Activated CD8-positive, alpha-beta T cell treated with anti-CD3 and anti-CD28 coated beads, Interleukin-2, amount 10 ng/mL, durations not matched to agents 7 days and 5 days (primary cell): ENCODE measurements around the gene MTCH1. TPM values are rescaled to one million over a fixed set of nuclear protein-coding genes. Genes with fewer than 3 reads are reported as not detected.

Experiments
- ATAC-seq: fragments of 150-1000 bp; cut with Tn5 transposase; one replicate; pipeline ENCODE4 v1.10.0; 2021; ENCODE audit warnings: moderate library complexity
- CTCF ChIA-PET: fragments of 350-600 bp; sonication (Branson Sonifier 250); formaldehyde crosslinking; loops from one replicate; lab custom pipeline; 2021; ENCODE audit warnings: antibody characterized with exemption; lab: Charles Lee
- POLR2A ChIA-PET: fragments of 350-600 bp; sonication (Branson Sonifier 250); formaldehyde crosslinking; loops from one replicate; lab custom pipeline; 2021; ENCODE audit warnings: antibody characterized with exemption; lab: Charles Lee
- DNase-seq: peaks from one replicate; pipeline ENCODE4 v3.0.0-alpha.2; 2020
- H3K27ac Mint-ChIP-seq: one replicate; pipeline ENCODE4 v1.8.0; 2021; ENCODE audit warnings: mild to moderate bottlenecking, mixed read lengths
- H3K27me3 Mint-ChIP-seq: one replicate; pipeline ENCODE4 v1.8.0; 2021; ENCODE audit warnings: low read depth, mixed read lengths
- H3K36me3 Mint-ChIP-seq: one replicate; pipeline ENCODE4 v1.8.0; 2021; ENCODE audit warnings: low read depth, mixed read lengths
- H3K4me1 Mint-ChIP-seq: one replicate; pipeline ENCODE4 v1.8.0; 2021; ENCODE audit warnings: low read depth, mixed read lengths
- H3K4me3 Mint-ChIP-seq: one replicate; pipeline ENCODE4 v1.8.0; 2021; ENCODE audit warnings: mild to moderate bottlenecking, mixed read lengths
- H3K9me3 Mint-ChIP-seq: one replicate; pipeline ENCODE4 v1.8.0; 2022; ENCODE audit warnings: mixed read lengths; ENCODE audit not compliant: insufficient read depth
- total RNA-seq, 2 experiments: library from RNA; stranded (reverse); gene quantifications; one replicate each; pipeline ENCODE4 v1.2.3, GENCODE V29; 2021

Gene MTCH1
- total RNA-seq, 2 experiments from 2014 or later = 117 to 122 TPM

DNA sequence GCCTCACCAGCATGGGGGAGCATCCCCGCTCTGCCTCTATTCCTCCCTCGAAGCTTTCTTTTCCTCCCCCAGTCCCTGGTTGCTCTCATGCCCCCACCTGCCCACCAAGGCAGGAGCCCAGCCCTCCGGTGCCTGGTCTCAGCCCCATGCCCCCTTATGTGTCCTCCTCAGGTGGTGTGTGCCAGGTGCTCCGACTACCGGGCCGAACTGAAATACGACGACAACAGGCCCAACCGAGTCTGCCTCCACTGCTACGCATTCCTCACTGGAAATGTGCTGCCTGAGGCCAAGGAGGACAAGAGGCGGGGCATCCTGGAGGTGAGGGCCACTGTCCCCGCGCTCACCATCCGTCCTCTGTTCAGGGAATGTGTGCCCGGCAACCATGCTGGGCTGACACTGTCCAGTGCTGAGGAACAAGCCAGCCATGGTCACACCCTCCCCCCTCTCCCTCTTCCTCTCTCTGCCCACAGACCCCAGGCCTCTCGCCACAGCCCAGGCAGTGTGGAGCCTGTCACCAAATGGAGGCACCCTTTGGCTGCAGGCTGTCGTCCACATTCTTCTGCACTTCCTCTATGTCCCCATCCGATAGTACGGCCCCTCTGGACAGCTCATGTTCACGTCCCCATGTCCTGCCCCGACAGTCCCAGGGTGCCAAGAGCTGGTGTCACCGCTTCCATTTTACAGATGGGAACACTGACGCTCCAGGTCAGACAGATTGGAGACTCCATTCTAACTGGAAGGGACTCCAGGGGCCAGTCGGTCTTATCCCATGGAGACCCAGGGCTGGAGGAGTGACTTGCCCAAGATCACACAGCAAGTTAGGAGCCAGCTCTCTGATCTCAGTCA, 39.8 kb upstream of the MTCH1 start:
- Mint-ChIP-seq H3K4me1 (peaks cover 94% of the 10 kb centered on the region), H3K36me3 (peaks cover 28% of the 10 kb centered on the region), H3K27me3 (no peaks in the 10 kb centered on the region), H3K27ac (peak overlapping the region; percentile 70), H3K4me3 (no peak overlapping the region), H3K9me3 (peaks cover 4% of the 10 kb centered on the region)
- ChIA-PET CTCF (interaction anchor here (0.7 to 20.0 kb wide), 7 partner anchors 16 to 182 kb away, joined by 3 to 769 read pairs (median 5); partner anchors contain the start of gene PIM1), POLR2A (interaction anchor here (1.0 to 15.0 kb wide), 5 partner anchors 8 to 157 kb away, joined by 3 to 330 read pairs (median 3); partner anchors contain the start of genes FGD2 and PIM1)
- ATAC-seq (no peak), DNase-seq (no peak)

DNA sequence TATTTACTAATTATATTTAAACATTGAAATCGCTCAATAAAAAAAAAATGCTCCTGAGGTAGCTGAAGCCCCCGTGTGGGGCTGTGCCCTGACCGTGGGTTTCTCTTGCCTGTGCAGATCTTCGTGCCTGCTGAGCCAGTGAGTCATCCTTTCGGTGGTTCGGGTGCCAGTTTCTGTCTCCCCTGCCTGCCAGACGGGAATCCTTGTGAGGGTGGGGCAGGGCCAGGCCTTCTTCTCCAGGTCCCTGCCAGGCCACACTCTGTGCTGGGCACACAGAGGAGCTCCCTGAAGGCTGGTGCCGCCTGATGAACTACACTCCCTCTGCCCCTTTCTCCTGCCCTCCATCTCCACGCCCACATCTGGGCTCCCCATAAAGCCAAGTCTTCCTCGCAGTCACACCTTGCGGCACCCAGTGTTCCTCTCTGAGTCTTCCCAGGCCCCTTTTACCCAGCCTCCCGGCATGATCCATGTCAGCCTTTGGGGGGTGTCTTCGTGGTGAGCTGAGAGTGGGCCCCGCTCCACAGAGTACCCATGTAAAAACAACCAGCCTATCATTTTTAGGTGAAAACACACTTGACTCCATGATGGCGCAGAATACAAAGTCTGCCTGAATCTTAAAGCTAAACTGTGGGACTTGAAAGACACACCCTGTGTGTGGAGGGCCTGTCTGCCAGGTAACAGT, 38.8 kb upstream of the MTCH1 start:
- Mint-ChIP-seq H3K27me3 (no peaks in the 10 kb centered on the region), H3K27ac (peak overlapping the region; percentile 84), H3K36me3 (peaks cover 22% of the 10 kb centered on the region), H3K4me3 (no peak overlapping the region), H3K4me1 (peaks cover 92% of the 10 kb centered on the region), H3K9me3 (no peaks in the 10 kb centered on the region)
- ChIA-PET POLR2A (interaction anchor here (0.9 to 15.0 kb wide), 7 partner anchors 9 to 184 kb away, joined by 3 to 330 read pairs (median 3); partner anchors contain the start of genes FGD2 and PIM1), CTCF (interaction anchor here (0.7 to 20.0 kb wide), 6 partner anchors 9 to 183 kb away, joined by 3 to 769 read pairs (median 256); partner anchors contain the start of gene PIM1)
- DNase-seq (no peak), ATAC-seq (no peak)

DNA sequence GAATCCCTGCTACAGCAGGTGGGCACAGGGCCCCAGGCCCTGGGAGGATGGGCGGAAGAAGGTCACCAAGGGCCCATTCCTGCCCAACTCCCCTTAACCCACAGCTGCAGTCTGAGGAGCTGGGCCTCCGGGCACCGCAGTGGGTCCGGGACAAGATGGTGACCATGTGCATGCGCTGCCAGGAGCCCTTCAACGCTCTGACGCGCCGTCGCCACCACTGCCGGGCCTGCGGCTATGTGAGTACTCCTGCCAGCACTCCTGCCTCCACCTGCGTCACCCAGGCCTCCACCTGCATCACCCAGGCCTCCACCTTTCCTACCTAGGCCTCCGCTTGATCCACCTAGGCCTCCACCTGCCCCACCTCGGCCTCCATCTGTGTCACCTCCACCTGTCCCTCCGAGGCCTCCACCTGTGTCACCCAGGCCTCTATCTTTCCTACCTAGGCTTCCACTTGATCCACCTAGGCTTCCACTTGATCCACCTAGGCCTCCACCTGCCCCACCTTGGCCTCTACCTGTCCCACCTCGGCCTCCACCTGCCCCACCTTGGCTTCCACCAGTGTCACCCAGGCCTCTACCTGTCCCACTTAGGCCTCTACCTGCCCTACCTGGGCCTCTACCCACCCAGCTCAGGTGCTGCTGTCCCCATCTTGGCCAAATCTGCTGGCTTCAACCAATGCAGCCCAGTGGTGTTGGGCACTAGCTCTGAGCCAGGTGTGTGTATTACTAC, 36.3 kb upstream of the MTCH1 start:
- ChIA-PET POLR2A (interaction anchor here (0.6 to 15.0 kb wide), 8 partner anchors 12 to 200 kb away, joined by 3 to 330 read pairs (median 8); partner anchors contain the start of gene PIM1), CTCF (interaction anchor here (0.8 to 20.0 kb wide), 35 partner anchors 9 to 302 kb away, joined by 3 to 769 read pairs (median 4); partner anchors contain the start of genes C6orf89, PIM1, PPIL1 and TBC1D22B)
- H3K4me3 Mint-ChIP-seq = no peak overlapping the region
- H3K27me3 Mint-ChIP-seq = no peaks in the 10 kb centered on the region
- no peaks in the 10 kb centered on the region for H3K9me3 Mint-ChIP-seq
- DNase-seq (no peak), ATAC-seq (no peak)
- H3K4me1 Mint-ChIP-seq = peaks cover 92% of the 10 kb centered on the region
- peak overlapping the region; percentile 84 for H3K27ac Mint-ChIP-seq
- peaks cover 15% of the 10 kb centered on the region for H3K36me3 Mint-ChIP-seq

DNA sequence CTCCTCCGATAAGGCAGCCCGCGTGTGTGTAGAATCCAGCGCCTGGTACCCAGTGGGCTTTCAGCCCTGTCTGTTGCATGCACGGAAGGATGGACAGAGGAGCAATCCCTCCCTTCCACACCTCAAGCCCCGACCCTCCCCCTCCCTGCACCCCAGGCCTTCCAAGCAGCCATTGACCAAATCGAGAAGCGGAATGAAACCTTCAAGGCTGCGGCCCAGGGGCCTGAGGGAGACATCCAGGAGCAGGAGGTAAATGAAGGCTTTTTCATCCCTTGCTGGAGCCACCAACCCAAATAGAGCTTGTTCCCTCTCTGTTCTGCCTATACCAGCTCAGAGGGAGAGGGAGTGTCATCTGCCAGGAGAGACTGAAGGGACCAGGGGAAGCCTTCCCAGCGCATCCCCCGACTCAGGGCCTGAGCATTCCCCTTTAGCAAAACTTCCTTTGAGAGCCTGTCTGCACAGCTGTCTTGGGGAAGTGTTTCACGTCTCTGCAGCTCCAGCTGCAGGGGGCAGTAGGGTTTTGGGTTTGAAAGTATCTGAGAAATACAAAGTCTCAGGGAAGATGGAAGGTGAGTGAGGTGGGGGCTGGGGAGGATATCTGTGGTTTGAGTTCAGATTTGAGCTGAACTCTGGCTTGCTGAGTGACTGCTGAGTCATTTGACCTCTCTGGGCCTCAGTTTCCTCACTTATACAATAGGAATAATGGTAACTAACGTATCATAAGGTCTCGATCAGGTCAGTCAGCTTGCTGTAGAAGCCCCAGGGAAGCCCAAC, 35.5 kb upstream of the MTCH1 start:
- no peaks in the 10 kb centered on the region for H3K27me3 Mint-ChIP-seq
- peaks cover 15% of the 10 kb centered on the region for H3K36me3 Mint-ChIP-seq
- no peaks in the 10 kb centered on the region for H3K9me3 Mint-ChIP-seq
- peaks cover 87% of the 10 kb centered on the region for H3K4me1 Mint-ChIP-seq
- peak; percentile 45 for ATAC-seq
- no peak overlapping the region for H3K4me3 Mint-ChIP-seq
- ChIA-PET CTCF (interaction anchor here (0.7 to 20.0 kb wide), 36 partner anchors 10 to 411 kb away, joined by 3 to 769 read pairs (median 4); partner anchors contain the start of genes C6orf89, PIM1, PPIL1 and TBC1D22B), POLR2A (interaction anchor here (0.6 to 15.0 kb wide), 6 partner anchors 13 to 187 kb away, joined by 3 to 330 read pairs (median 14); partner anchors contain the start of gene PIM1)
- peak overlapping the region; percentile 79 for H3K27ac Mint-ChIP-seq
- peak; percentile 91 for DNase-seq

DNA sequence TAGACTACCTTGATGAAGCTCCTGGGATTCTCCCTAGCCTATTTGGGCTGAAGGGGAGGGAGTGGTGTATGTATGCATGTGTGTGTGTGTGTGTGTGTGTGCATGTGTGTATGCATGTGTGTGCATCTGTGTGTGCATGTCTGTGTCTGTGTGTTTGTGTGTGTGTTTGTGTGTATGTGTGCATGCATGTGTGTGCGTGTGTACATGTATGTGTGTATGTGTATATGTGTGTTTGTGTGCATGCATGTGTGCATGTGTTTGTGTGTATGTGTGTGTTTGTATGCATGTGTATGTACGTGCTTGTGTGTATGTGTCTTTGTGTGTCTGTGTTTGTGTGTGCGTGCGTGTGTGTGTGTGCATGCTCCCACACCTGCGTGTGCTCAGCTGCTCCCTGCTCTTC, 34.8 kb upstream of the MTCH1 start:
- Mint-ChIP-seq H3K27ac (peak overlapping the region; percentile 79), H3K27me3 (no peaks in the 10 kb centered on the region), H3K4me3 (no peak overlapping the region), H3K4me1 (peaks cover 79% of the 10 kb centered on the region), H3K36me3 (peaks cover 15% of the 10 kb centered on the region), H3K9me3 (no peaks in the 10 kb centered on the region)
- DNase-seq = no peak
- CTCF ChIA-PET = interaction anchor here (0.7 to 20.0 kb wide), 22 partner anchors 11 to 411 kb away, joined by 3 to 769 read pairs (median 20); partner anchors contain the start of genes C6orf89, PIM1 and PPIL1
- POLR2A ChIA-PET = interaction anchor here (1.3 to 15.0 kb wide), 3 partner anchors 29 to 188 kb away, joined by 23 to 330 read pairs (median 87); partner anchors contain the start of gene PIM1
- ATAC-seq = no peak

DNA sequence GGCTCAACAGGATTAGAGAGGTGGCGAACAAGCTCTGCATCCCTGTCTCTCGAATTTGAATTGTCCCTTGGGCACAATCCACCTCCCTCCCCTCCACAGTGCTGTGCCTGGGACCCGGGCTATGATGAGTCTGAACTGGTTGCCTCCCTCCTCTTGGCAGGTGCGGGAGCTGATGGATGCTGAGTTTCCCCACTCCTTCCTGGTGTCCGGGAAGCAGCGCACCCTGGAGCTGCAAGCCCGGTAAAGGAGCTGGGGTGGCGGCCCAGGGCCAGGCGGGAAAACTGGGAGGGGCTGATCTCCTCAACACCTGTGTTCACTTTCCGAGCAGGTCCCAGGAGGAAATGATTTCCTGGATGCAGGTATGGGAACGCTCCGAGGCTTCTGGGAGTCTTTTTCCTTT, 34.4 kb upstream of the MTCH1 start:
- H3K27me3 Mint-ChIP-seq = no peaks in the 10 kb centered on the region
- ATAC-seq = no peak
- DNase-seq = no peak
- H3K4me3 Mint-ChIP-seq = no peak overlapping the region
- peak overlapping the region; percentile 62 for H3K27ac Mint-ChIP-seq
- H3K4me1 Mint-ChIP-seq = peaks cover 75% of the 10 kb centered on the region
- ChIA-PET POLR2A (interaction anchor here (1.1 to 15.0 kb wide), 4 partner anchors 29 to 252 kb away, joined by 3 to 330 read pairs (median 7); partner anchors contain the start of gene PIM1), CTCF (interaction anchor here (0.8 to 20.0 kb wide), 18 partner anchors 11 to 294 kb away, joined by 3 to 769 read pairs (median 66); partner anchors contain the start of genes C6orf89, FGD2 and PIM1)
- no peaks in the 10 kb centered on the region for H3K9me3 Mint-ChIP-seq
- H3K36me3 Mint-ChIP-seq = peaks cover 15% of the 10 kb centered on the region

DNA sequence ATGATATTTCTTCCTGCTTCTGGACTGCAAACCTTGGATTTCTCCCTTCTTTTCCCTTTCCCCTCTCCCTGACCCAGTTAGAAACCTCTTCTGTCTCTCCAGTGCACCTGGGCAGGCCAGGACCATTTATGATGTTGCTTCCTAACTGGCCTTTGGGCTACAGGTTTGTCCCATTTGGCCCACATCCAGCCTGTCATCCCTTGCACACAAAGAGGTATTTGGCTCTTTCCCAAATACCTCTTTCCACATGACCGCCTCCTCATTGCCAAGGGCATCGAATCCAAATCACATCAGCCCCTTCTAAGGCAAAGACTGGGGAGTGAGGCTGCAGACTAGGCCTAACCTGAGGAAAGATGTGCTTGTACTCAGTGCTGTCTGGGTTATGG, 33.1 kb upstream of the MTCH1 start:
- CTCF ChIA-PET = interaction anchor here (0.6 to 20.0 kb wide), 36 partner anchors 9 to 673 kb away, joined by 3 to 769 read pairs (median 14); partner anchors contain the start of genes C6orf89, FGD2, MTCH1 and PI16
- DNase-seq (no peak), ATAC-seq (no peak)
- H3K4me3 Mint-ChIP-seq = no peak overlapping the region
- H3K27ac Mint-ChIP-seq = peak overlapping the region; percentile 62
- peaks cover 63% of the 10 kb centered on the region for H3K4me1 Mint-ChIP-seq
- POLR2A ChIA-PET = interaction anchor here (0.9 to 15.0 kb wide), 7 partner anchors 30 to 252 kb away, joined by 3 to 330 read pairs (median 6); partner anchors contain the start of gene PIM1
- H3K36me3 Mint-ChIP-seq = peaks cover 9% of the 10 kb centered on the region
- no peaks in the 10 kb centered on the region for H3K9me3 Mint-ChIP-seq
- no peaks in the 10 kb centered on the region for H3K27me3 Mint-ChIP-seq

DNA sequence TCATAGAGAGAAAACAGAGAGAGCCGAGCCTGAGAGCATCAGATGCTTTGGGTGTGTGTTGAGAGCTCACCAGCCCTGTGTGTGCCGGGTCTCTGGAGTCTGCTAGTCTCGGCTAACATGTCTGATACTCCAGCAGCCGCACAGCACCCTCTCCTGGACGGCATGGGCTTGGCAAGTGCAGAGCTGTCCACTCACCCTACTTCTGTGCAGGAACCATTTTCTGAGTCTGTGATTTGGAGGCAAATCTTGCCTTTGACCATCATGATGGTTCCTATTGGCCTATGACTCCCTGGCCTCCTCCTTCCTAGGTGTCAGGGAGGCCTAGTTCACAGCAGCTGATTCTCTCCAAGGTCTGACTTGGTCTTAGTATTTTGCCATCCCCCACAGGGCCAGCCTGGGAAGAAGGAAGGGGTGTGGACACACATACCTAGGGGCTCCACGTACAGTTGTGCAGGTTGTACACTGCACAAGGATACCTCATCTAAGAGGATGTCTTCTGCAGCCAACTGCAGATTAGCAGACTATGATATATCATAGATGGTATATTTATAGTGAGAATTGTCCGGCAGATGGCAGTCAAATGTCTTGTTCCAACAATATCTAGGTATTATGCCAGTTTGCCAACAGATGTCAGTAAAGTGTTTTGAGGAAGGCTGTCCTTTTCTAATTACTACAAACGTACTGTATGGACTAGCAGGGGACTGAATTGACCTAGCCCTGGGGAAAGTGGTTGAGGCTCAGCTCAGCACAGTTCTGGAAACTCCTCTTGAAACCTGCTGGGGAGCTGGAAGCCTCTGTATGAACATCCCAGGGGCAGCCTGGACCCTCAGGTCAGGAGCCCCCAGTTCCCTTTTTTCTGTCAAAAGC, 32.4 kb upstream of the MTCH1 start:
- peaks cover 56% of the 10 kb centered on the region for H3K4me1 Mint-ChIP-seq
- H3K4me3 Mint-ChIP-seq = no peak overlapping the region
- ChIA-PET CTCF (interaction anchor here (0.6 to 20.0 kb wide), 98 partner anchors 9 to 674 kb away, joined by 3 to 769 read pairs (median 5); partner anchors contain the start of genes C6orf89, FGD2, MTCH1 and PI16), POLR2A (interaction anchor here (0.7 to 15.0 kb wide), 22 partner anchors 11 to 252 kb away, joined by 3 to 330 read pairs (median 6); partner anchors contain the start of genes C6orf89, MTCH1 and PIM1)
- DNase-seq (peak; percentile 96), ATAC-seq (peak; percentile 95)
- H3K27me3 Mint-ChIP-seq = no peaks in the 10 kb centered on the region
- peak overlapping the region; percentile 62 for H3K27ac Mint-ChIP-seq
- H3K9me3 Mint-ChIP-seq = no peaks in the 10 kb centered on the region
- H3K36me3 Mint-ChIP-seq = peaks cover 9% of the 10 kb centered on the region

DNA sequence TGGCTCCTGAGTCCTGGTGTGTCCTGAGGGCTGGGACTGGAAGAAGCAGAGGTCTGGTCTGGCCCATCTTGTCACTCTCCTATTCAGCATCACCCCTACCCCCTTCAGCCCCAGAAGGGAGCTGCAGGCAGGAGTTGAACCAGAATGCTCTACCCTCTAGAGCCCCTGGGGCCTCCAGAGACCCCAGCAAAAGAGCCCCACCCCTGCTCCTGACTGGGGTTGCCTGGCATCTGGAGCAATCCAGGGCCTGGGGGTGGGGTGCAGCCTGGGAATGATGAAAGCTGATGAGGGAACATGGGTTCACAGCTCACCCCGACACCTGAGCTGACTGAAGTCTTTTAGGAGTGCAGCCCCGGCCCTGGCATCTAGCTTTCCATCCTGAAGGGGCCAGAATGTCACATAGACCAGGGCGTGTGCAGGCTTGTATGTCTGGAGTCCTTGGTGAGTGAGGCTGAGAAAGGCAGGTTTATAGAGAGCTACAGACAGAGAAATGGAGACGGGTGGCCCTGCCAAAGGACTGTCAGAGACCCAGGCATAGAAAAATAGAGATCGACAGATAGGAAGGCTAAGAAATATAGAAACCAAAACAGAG, 31.7 kb upstream of the MTCH1 start:
- H3K4me3 Mint-ChIP-seq = no peak overlapping the region
- H3K9me3 Mint-ChIP-seq = no peaks in the 10 kb centered on the region

More for the DNA sequence above, 31.7 kb upstream of the MTCH1 start:
- CTCF ChIA-PET = interaction anchor here (0.6 to 20.0 kb wide), 95 partner anchors 9 to 674 kb away, joined by 3 to 769 read pairs (median 5); partner anchors contain the start of genes C6orf89, FGD2, MTCH1 and PI16
- no peaks in the 10 kb centered on the region for H3K27me3 Mint-ChIP-seq
- ATAC-seq (no peak), DNase-seq (no peak)
- peak overlapping the region; percentile 62 for H3K27ac Mint-ChIP-seq
- POLR2A ChIA-PET = interaction anchor here (0.6 to 15.0 kb wide), 21 partner anchors 10 to 251 kb away, joined by 3 to 330 read pairs (median 4); partner anchors contain the start of genes C6orf89, MTCH1 and PIM1
- H3K36me3 Mint-ChIP-seq = peaks cover 3% of the 10 kb centered on the region
- peaks cover 49% of the 10 kb centered on the region for H3K4me1 Mint-ChIP-seq
